GM21717 (cell line): ENCODE data around the gene PLA2G4E.

Source experiments
- ATAC-seq: cut with Tn5 transposase; IDR thresholded peaks from one replicate; pipeline ENCODE4 v1.9.1; 2021; ENCODE audit warnings: mild to moderate bottlenecking, moderate library complexity; ENCODE audit not compliant: unreplicated experiment

The PLA2G4E gene

DNA sequence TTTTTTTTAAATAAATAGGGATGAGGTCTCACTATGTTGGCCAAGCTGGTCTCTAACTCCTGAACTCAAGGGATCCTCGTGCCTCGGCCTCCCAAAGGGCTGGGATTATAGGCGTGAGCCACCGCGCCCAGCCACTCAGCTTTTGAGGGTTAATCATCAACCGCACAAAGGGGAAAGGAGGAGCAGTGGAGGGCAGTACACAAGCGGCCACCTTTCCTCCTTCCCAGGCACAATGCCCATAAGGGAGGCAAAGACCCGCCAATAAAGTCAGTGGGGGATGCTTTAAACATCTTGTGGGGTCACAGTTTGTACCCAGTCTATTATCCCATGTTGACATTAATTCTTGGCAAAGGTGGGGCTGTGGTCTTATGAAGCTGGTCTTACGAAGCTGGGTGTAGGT is 80.9 kb downstream of the PLA2G4E start:
- no peak for ATAC-seq

- no peak for ATAC-seq
Observed at GRCh38 chr15:41937568-41937923, 83.3 kb downstream of the PLA2G4E start.

DNA sequence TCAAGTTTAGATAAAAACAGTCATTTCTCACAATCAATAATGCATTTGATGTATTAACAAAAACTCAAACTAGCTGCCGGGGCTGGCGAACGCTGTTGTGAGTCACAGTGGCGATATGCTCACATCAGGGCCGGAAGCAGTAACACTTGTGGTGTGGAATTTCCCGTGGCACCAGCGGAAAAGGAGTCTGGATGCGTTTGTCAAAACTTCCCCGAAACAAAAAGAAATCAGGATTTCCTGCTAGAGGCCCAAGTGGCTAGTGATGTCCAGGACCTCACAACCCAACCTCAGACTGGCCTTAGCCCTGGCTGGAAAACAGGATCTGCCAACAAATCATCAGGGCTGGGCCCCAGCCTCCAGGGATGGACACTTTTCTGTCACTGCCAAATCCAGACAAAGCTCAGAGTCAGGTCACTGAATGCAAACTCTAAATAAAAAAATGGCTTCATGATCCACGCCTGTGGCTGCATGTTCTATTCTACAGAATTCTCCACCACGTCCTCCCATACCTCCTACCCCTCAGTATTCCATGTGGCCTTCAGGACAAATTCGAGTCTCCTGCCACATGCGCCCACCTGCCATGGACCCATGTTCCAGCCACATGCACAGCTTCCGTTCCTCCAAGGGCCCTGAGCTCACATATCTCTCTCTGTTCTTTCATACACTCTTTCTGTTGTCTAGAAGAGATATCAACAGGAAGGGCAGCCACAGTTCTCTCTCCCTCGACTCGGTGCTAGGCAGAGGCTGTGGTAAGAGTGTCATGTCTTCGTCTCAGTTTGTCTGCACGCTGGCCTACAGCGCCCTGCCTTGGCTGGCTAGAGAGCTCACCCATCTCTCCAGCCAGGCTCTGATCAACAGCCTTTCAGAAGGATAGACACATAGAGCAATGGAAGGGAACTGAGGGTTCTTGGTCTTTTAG is 83.9 kb downstream of the PLA2G4E start:
- ATAC-seq, result no peak

DNA sequence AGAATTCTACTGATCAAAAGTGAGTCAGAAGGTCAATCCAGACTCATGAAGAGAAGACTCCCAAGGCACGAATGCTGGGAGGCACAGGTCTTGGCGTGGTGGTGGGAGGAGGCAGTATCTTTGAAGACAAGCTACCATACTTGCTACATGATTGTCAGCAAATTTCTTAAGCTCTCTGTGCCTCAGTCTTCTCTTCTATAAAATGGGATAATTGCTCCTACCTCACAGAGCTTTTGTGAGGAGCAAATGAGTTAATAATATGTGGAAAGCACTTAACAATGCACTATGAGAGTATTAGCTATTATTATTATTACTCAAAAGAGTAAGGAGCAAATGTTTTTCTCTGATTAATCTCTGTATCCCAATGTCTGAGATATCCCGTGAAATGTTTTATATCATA is 84.7 kb downstream of the PLA2G4E start:
- ATAC-seq, result no peak

DNA sequence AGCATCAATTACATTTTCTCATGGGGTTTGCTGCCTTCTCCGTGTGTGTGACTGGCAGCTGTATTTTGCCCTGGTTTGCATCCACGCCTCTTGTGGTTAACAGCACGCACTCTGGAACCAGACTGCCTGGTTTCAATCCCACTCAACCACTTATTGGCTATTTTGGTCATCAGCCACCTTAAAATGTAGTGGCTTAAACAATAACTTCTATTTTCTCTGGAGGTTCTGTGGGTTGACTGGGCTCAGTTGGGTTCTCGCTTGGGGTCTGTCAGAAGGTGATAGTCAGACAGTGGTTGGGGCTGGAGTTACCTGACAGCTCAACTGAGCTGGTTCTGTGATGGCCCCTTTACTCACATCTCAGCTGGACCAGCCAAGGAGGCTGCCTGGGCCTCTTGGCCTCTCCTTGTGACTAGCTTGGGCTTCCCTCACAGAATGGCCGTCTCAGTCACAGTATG is 85.2 kb downstream of the PLA2G4E start:
- ATAC-seq, result no peak

DNA sequence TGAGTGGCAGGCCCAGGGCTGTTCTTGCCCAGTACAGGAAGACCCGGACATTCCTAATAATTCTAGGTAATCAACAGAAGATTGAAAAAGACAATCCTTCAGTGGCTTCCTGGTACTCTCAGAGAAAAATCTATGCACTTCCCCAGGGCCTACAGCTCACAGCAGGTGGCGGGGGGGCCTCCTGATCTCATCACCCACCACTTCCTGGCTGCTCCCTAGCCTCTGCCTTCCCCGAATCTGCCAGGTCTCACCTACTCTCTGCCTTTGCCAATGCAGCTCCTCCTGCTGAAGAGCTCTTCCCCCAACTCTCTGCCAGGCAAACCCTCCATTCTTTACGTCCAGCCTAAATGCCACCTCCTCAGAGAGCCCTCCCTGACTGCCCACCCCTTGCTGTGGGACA is 86.0 kb downstream of the PLA2G4E start:
- ATAC-seq, result no peak

GRCh38 chr15:41933771-41934170 is 87.1 kb downstream of the PLA2G4E start:
- no peak for ATAC-seq

- no peak for ATAC-seq
Observed at GRCh38 chr15:41933326-41933725, 87.5 kb downstream of the PLA2G4E start.

- no peak for ATAC-seq
Observed at GRCh38 chr15:41932511-41933289, 88.1 kb downstream of the PLA2G4E start.

- no peak for ATAC-seq
Observed at GRCh38 chr15:41932101-41932500, 88.7 kb downstream of the PLA2G4E start.
